Measurements from ENCODE around the gene SLC22A4. TPM values are rescaled to one million over a fixed set of nuclear protein-coding genes. Genes with fewer than 3 reads are reported as not detected.

The SLC22A4 gene
- total RNA-seq, 1 donor from 2014 or later: 0.75 TPM

DNA sequence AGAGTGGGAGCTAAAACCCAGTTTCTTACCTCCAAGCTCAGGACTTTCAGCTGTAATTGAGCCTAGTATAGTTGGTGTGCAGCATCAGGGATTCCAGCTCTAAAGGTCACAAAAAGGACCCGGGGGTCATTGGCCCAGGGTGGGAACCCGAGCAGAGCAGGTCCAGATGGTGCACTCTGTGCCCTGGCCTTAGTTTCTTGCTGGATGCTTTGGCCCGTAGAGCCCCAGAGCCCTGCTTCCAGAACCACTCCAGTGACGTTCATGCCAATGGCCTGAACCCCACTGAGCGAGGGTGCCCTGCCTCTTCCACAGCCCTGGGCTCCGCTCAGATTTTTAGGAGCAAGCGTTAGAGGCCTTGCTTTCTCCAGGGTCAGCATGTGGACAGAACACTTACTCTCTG is 83.5 kb downstream of the SLC22A4 start:
- DNase-seq (ENCODE audit: low read depth): no peak
- TF ChIP-seq CTCF (conservative IDR thresholded peaks at IDR 0.05; ENCODE audit: low read depth, low read length): no peak
- no peak overlapping the region for H3K4me3 ChIP-seq (ENCODE audit: low read depth, low read length)

- no peak for DNase-seq (ENCODE audit: low read depth)
- no peak overlapping the region for H3K4me3 ChIP-seq (ENCODE audit: low read depth, low read length)
- TF ChIP-seq CTCF (conservative IDR thresholded peaks at IDR 0.05; ENCODE audit: low read depth, low read length): no peak
Observed at GRCh38 chr5:132378580-132378979, 84.4 kb downstream of the SLC22A4 start.

- no peak overlapping the region for H3K4me3 ChIP-seq (ENCODE audit: low read depth, low read length)
- DNase-seq (ENCODE audit: low read depth): no peak
- TF ChIP-seq CTCF (conservative IDR thresholded peaks at IDR 0.05; ENCODE audit: low read depth, low read length): no peak
Observed at GRCh38 chr5:132380047-132380446, 85.9 kb downstream of the SLC22A4 start.

DNA sequence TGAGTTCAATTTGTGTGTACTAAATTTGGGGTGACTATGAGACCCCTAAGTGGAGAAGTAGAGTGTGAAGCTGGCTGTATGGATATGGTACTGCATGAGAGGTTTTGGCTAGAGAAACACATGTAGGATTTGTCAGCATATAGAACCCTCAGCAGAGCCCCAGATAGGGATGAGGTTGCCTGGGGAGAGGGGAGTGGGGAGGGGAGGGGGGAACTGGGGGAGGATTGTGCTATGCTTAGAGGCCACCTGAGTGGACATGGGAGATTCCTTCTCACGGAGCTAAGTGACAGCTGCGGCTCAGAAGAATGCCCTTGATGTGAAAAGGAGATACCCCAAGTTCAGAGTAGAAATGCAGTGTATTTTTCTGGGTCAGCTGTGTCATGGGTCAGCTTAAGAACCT is 86.5 kb downstream of the SLC22A4 start:
- TF ChIP-seq CTCF (conservative IDR thresholded peaks at IDR 0.05; ENCODE audit: low read depth, low read length): no peak
- DNase-seq (ENCODE audit: low read depth): no peak
- no peak overlapping the region for H3K4me3 ChIP-seq (ENCODE audit: low read depth, low read length)

GRCh38 chr5:132381614-132382013 is 87.4 kb downstream of the SLC22A4 start:
- H3K4me3 ChIP-seq (ENCODE audit: low read depth, low read length): no peak overlapping the region
- DNase-seq (ENCODE audit: low read depth): no peak
- no peak for TF ChIP-seq CTCF (conservative IDR thresholded peaks at IDR 0.05; ENCODE audit: low read depth, low read length)

GRCh38 chr5:132383261-132383660 is 89.1 kb downstream of the SLC22A4 start:
- H3K4me3 ChIP-seq (ENCODE audit: low read depth, low read length): no peak overlapping the region
- DNase-seq (ENCODE audit: low read depth): no peak
- no peak for TF ChIP-seq CTCF (conservative IDR thresholded peaks at IDR 0.05; ENCODE audit: low read depth, low read length)

DNA sequence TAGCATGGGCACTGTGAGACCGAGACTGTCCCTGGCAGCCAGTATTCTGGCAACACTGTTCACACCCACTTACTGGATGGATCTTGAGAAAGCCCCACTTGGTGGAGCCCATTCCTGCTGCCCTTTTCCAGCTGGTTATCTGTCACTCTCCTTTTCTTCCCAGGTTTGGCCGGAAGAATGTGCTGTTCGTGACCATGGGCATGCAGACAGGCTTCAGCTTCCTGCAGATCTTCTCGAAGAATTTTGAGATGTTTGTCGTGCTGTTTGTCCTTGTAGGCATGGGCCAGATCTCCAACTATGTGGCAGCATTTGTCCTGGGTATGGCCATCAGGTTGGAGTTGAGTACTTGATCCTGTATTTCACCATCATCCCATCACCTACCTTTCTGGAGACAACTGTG is 89.8 kb downstream of the SLC22A4 start:
- no peak overlapping the region for H3K4me3 ChIP-seq (ENCODE audit: low read depth, low read length)
- no peak for TF ChIP-seq CTCF (conservative IDR thresholded peaks at IDR 0.05; ENCODE audit: low read depth, low read length)
- no peak for DNase-seq (ENCODE audit: low read depth)
